GM21390 (cell line): ENCODE measurements around the gene ACOT8.
"Not testable (repeated sequence)": the region's sequence is repeated elsewhere in the genome, so short reads cannot be mapped to it uniquely, and the experiment has no call there.

Experiments used
- ATAC-seq: cut with Tn5 transposase; IDR thresholded peaks from one replicate; pipeline ENCODE4 v1.9.1; 2021; ENCODE audit not compliant: unreplicated experiment

The ACOT8 gene

GRCh38 chr20:45888681-45889080, 31.5 kb upstream of the ACOT8 start:
- ATAC-seq = no peak

- ATAC-seq = no peak
Measured at GRCh38 chr20:45887346-45887715, 30.1 kb upstream of the ACOT8 start, which contains the start of gene SPATA25. TSS of gene SPATA25 (minus strand) at chr20:45887622. CDS start at chr20:45887590, 32 bp downstream.

- ATAC-seq = no peak
Measured at GRCh38 chr20:45886590-45887345, 29.6 kb upstream of the ACOT8 start.

GRCh38 chr20:45883100-45883469, 25.9 kb upstream of the ACOT8 start:
- ATAC-seq = no peak

- ATAC-seq = no peak
Measured at GRCh38 chr20:45882469-45883099, 25.4 kb upstream of the ACOT8 start.

- ATAC-seq = peak; percentile 92
Measured at GRCh38 chr20:45880988-45881788, 24.0 kb upstream of the ACOT8 start, which contains the start of gene ZSWIM1. TSS of gene ZSWIM1 (plus strand) at chr20:45881227. CDS start at chr20:45882593, 1,366 bp downstream.

- no peak for ATAC-seq
Measured at GRCh38 chr20:45878076-45878761, 21.0 kb upstream of the ACOT8 start.

GRCh38 chr20:45874576-45874975, 17.4 kb upstream of the ACOT8 start:
- ATAC-seq = no peak

GRCh38 chr20:45874104-45874481, 16.9 kb upstream of the ACOT8 start:
- ATAC-seq = not testable (repeated sequence)

GRCh38 chr20:45873409-45874103, 16.4 kb upstream of the ACOT8 start:
- no peak for ATAC-seq

- ATAC-seq = no peak
Measured at GRCh38 chr20:45872626-45873025, 15.4 kb upstream of the ACOT8 start.

- no peak for ATAC-seq
Measured at GRCh38 chr20:45867819-45868176, 10.6 kb upstream of the ACOT8 start.

- no peak for ATAC-seq
Measured at GRCh38 chr20:45867136-45867818, 10.1 kb upstream of the ACOT8 start.

- no peak for ATAC-seq
Measured at GRCh38 chr20:45866454-45866853, 9.3 kb upstream of the ACOT8 start.

GRCh38 chr20:45863543-45864470, 6.6 kb upstream of the ACOT8 start:
- no peak for ATAC-seq

- ATAC-seq = no peak
Measured at GRCh38 chr20:45861221-45862075, 4.3 kb upstream of the ACOT8 start.

- ATAC-seq = no peak
Measured at GRCh38 chr20:45860560-45861220, 3.5 kb upstream of the ACOT8 start.

GRCh38 chr20:45859916-45860315, 2.7 kb upstream of the ACOT8 start:
- ATAC-seq = no peak
